Subcutaneous abdominal adipose tissue (tissue), 5 donors: ENCODE data around the gene SHISA7.
A peak's percentile ranks its signal among the peaks of the same experiment; 100 is the strongest.

ENCODE experiments used
- H3K27ac ChIP-seq: one replicate; pipeline ENCODE4 v1.7.0; 2013; ENCODE audit warnings: low read depth, mild to moderate bottlenecking, inconsistent platforms, low read length, moderate library complexity
- H3K27me3 ChIP-seq, 5 donors: one replicate each; pipeline ENCODE4 v1.7.0; 2013; ENCODE audit warnings: low read length in 5 of 5, inconsistent platforms in 1 of 5; ENCODE audit not compliant: control insufficient read depth in 5 of 5, insufficient read depth in 4 of 5
- H3K36me3 ChIP-seq, 5 donors: one replicate each; pipeline ENCODE4 v1.7.0; 2013; ENCODE audit warnings: low read length in 5 of 5; ENCODE audit not compliant: control insufficient read depth in 5 of 5, insufficient read depth in 5 of 5
- H3K4me1 ChIP-seq, 5 donors: one replicate each; pipeline ENCODE4 v1.7.0; 2013; ENCODE audit warnings: low read length in 5 of 5, mild to moderate bottlenecking in 3 of 5, moderate library complexity in 1 of 5; ENCODE audit not compliant: control insufficient read depth in 5 of 5, insufficient read depth in 5 of 5
- H3K4me3 ChIP-seq, 5 donors: one replicate each; pipeline ENCODE4 v1.7.0; 2013; ENCODE audit warnings: low read length in 5 of 5, low read depth in 1 of 5
- H3K9ac ChIP-seq, 5 donors: one replicate each; pipeline ENCODE4 v1.7.0; 2013; ENCODE audit warnings: low read length in 5 of 5, mild to moderate bottlenecking in 4 of 5, moderate library complexity in 3 of 5
- H3K9me3 ChIP-seq, 5 donors: one replicate each; pipeline ENCODE4 v1.7.0; 2013; ENCODE audit warnings: low read length in 5 of 5; ENCODE audit not compliant: control insufficient read depth in 5 of 5
- donor health status: healthy.
- donor health status: healthy.
- donor health status: healthy.
- donor health status: healthy.
- donor health status: healthy.

SHISA7 gene

GRCh38 chr19:55486971-55487923 is 44.1 kb upstream of the SHISA7 start:
- H3K4me3 ChIP-seq = peak overlapping the region in 3 of 5 donors; percentile 4 to 7 (median 4)
- H3K9me3 ChIP-seq = no peaks in the 10 kb centered on the region
- H3K9ac ChIP-seq = peak overlapping the region in 2 of 5 donors; percentile 12 to 57
- peaks cover 5 to 38% (median 36%) of the 10 kb centered on the region in 5 donors for H3K27me3 ChIP-seq
- H3K27ac ChIP-seq = peak overlapping the region; percentile 74
- H3K36me3 ChIP-seq = peaks cover 0 to 16% (median 10%) of the 10 kb centered on the region in 5 donors
- peaks cover 5 to 62% (median 48%) of the 10 kb centered on the region in 5 donors for H3K4me1 ChIP-seq

- Histone ChIP-seq H3K9me3 (no peaks in the 10 kb centered on the region), H3K4me3 (peak overlapping the region in 2 of 5 donors; percentile 4 to 37), H3K4me1 (peaks cover 5 to 56% (median 48%) of the 10 kb centered on the region in 5 donors), H3K27ac (peak overlapping the region; percentile 74), H3K36me3 (peaks cover 0 to 24% (median 11%) of the 10 kb centered on the region in 5 donors), H3K27me3 (peaks cover 0 to 33% (median 28%) of the 10 kb centered on the region in 5 donors), H3K9ac (peak overlapping the region in 2 of 5 donors; percentile 12 to 57)
Measured at GRCh38 chr19:55486043-55486970, 43.2 kb upstream of the SHISA7 start.

- Histone ChIP-seq H3K27me3 (peaks cover 0 to 32% (median 25%) of the 10 kb centered on the region in 5 donors), H3K36me3 (peaks cover 0 to 29% (median 14%) of the 10 kb centered on the region in 5 donors), H3K9me3 (no peaks in the 10 kb centered on the region), H3K27ac (peak overlapping the region; percentile 74), H3K9ac (peak overlapping the region in 1 of 5 donors; percentile 57), H3K4me1 (peaks cover 5 to 51% (median 48%) of the 10 kb centered on the region in 5 donors), H3K4me3 (peak overlapping the region in 2 of 5 donors; percentile 62 to 64)
Measured at GRCh38 chr19:55485439-55486011, 42.4 kb upstream of the SHISA7 start.

GRCh38 chr19:55484593-55485438 is 41.7 kb upstream of the SHISA7 start, which contains the start of gene NAT14:
NAT14 (plus strand) TSS chr19:55485188; CDS start chr19:55485709, 521 bp downstream.
- Histone ChIP-seq H3K27ac (peak within 1 kb of the TSS; percentile 74), H3K9me3 (no peaks in the 10 kb centered on the region), H3K4me3 (peak within 1 kb of the TSS in 4 of 5 donors; percentile 47 to 64 (median 55)), H3K36me3 (peaks cover 0 to 29% (median 14%) of the 10 kb centered on the region in 5 donors), H3K27me3 (peaks cover 0 to 32% (median 25%) of the 10 kb centered on the region in 5 donors), H3K9ac (peak within 1 kb of the TSS in 3 of 5 donors; percentile 57 to 68 (median 58)), H3K4me1 (peaks cover 5 to 51% (median 48%) of the 10 kb centered on the region in 5 donors)

GRCh38 chr19:55483706-55484592 is 40.8 kb upstream of the SHISA7 start:
- Histone ChIP-seq H3K27me3 (peaks cover 0 to 27% (median 19%) of the 10 kb centered on the region in 5 donors), H3K4me3 (peak overlapping the region in 2 of 5 donors; percentile 62 to 64), H3K4me1 (peaks cover 5 to 47% (median 42%) of the 10 kb centered on the region in 5 donors), H3K27ac (peak overlapping the region; percentile 74), H3K9ac (peak overlapping the region in 2 of 5 donors; percentile 35 to 68), H3K36me3 (peaks cover 0 to 29% (median 14%) of the 10 kb centered on the region in 5 donors), H3K9me3 (no peaks in the 10 kb centered on the region)

GRCh38 chr19:55482967-55483705 is 40.0 kb upstream of the SHISA7 start:
- Histone ChIP-seq H3K4me3 (no peak overlapping the region), H3K36me3 (peaks cover 0 to 29% (median 14%) of the 10 kb centered on the region in 5 donors)

GRCh38 chr19:55482156-55482961 is 39.3 kb upstream of the SHISA7 start:
- Histone ChIP-seq H3K9me3 (no peaks in the 10 kb centered on the region), H3K4me3 (no peak overlapping the region), H3K9ac (no peak overlapping the region), H3K27me3 (peaks cover 0 to 19% (median 16%) of the 10 kb centered on the region in 5 donors), H3K36me3 (peaks cover 0 to 29% (median 14%) of the 10 kb centered on the region in 5 donors), H3K27ac (no peak overlapping the region), H3K4me1 (peaks cover 5 to 51% (median 44%) of the 10 kb centered on the region in 5 donors)

More at GRCh38 chr19:55482967-55483705, 40.0 kb upstream of the SHISA7 start:
- Histone ChIP-seq H3K9ac (no peak overlapping the region), H3K4me1 (peaks cover 5 to 50% (median 43%) of the 10 kb centered on the region in 5 donors), H3K27ac (no peak overlapping the region), H3K9me3 (no peaks in the 10 kb centered on the region), H3K27me3 (peaks cover 0 to 25% (median 18%) of the 10 kb centered on the region in 5 donors)
